HCT116 (cell line): ENCODE measurements around the gene ANAPC1. TPM values are rescaled to one million over a fixed set of nuclear protein-coding genes. Genes with fewer than 3 reads are reported as not detected.
"Not testable (repeated sequence)": the region's sequence is repeated elsewhere in the genome, so short reads cannot be mapped to it uniquely, and the experiment has no call there.

ENCODE experiments used
- ATAC-seq: fragments of 200-7000 bp; cut with Tn5 transposase; 2 replicates; pipeline ENCODE4 v1.9.1; 2020; ENCODE audit warnings: mild to moderate bottlenecking, moderate library complexity
- BruUV-seq: library from RNA; stranded (reverse); fragments of 400-500 nt; replicated peaks from 2 replicates; lab custom pipeline; 2021; lab: Mats Ljungman, UMichigan
- CTCF ChIA-PET: fragments of 300-600 bp; sonication (Branson Sonifier 250); formaldehyde crosslinking; loops from one replicate; lab custom pipeline; 2021; ENCODE audit warnings: antibody characterized with exemption; lab: Charles Lee
- POLR2A ChIA-PET: fragments of 300-600, 350-600 bp; sonication (Branson Sonifier 250); formaldehyde crosslinking; loops from one replicate; lab custom pipeline; 2021; ENCODE audit warnings: antibody characterized with exemption; lab: Charles Lee
- RAD21 ChIA-PET, 2 experiments: fragments of 300-600 bp; sonication (Branson Sonifier 250); formaldehyde crosslinking; loops; one replicate each; lab custom pipeline; 2023; ENCODE audit warnings: low total read pairs in 2 of 2; ENCODE audit not compliant: uncharacterized antibody in 2 of 2, unreplicated experiment in 2 of 2, low non-redundant PET in 1 of 2; lab: Charles Lee
- DNase-seq: peaks from one replicate; pipeline ENCODE4 v3.0.0-alpha.2; 2010; ENCODE audit warnings: low read depth, low spot score
- H2AFZ ChIP-seq: fragments of 200-600 bp; shearing (Covaris generic), sonication (generic); 2 replicates; pipeline ENCODE4 v1.6.1; 2017; ENCODE audit warnings: low read depth, mixed run types, mixed read lengths, antibody characterized with exemption, low read length; ENCODE audit not compliant: poor library complexity, severe bottlenecking
- H3K27ac ChIP-seq: 2 replicates; pipeline ENCODE4 v1.5.1; 2012; ENCODE audit warnings: low read depth, low read length
- H3K27me3 ChIP-seq: fragments of 200-600 bp; sonication (generic); 2 replicates; pipeline ENCODE4 v1.6.1; 2016; ENCODE audit warnings: mixed run types, low read length, mixed read lengths; ENCODE audit not compliant: insufficient read depth
- H3K36me3 ChIP-seq, 2 experiments: fragments of 200-500 bp in 1 of 2; fragments of 200-600 bp in 1 of 2; sonication (Bioruptor generic) in 1 of 2; sonication (generic) in 1 of 2; 2 replicates each; pipeline versions ENCODE4 v1.5.1 to v1.6.1; 2014 to 2016; ENCODE audit warnings: low read length in 2 of 2, inconsistent platforms in 1 of 2, mixed read lengths in 1 of 2, mixed run types in 1 of 2; ENCODE audit not compliant: insufficient read depth in 2 of 2, control insufficient read depth in 1 of 2
- H3K4me1 ChIP-seq, 2 experiments: fragments of 200-600 bp in 1 of 2; sonication (generic) in 1 of 2; 2 replicates each; pipeline versions ENCODE4 v1.5.1 to v1.6.1; 2012 to 2017; ENCODE audit warnings: low read length in 2 of 2, inconsistent platforms in 1 of 2, mild to moderate bottlenecking in 1 of 2, mixed read lengths in 1 of 2, mixed run types in 1 of 2, moderate library complexity in 1 of 2; ENCODE audit not compliant: insufficient read depth in 2 of 2, control insufficient read depth in 1 of 2
- H3K4me2 ChIP-seq: fragments of 200-600 bp; sonication (generic); 2 replicates; pipeline ENCODE4 v1.6.1; 2017; ENCODE audit warnings: mixed run types, low read length, mixed read lengths
- H3K4me3 ChIP-seq, 2 experiments: fragments of 200-600 bp in 1 of 2; sonication (generic) in 1 of 2; replicated peaks in 1 of 2; 2 replicates each; pipeline ENCODE4 v1.5.1; 2011 to 2016; ENCODE audit warnings: low read length in 2 of 2, control low read depth in 1 of 2, low read depth in 1 of 2, mild to moderate bottlenecking in 1 of 2, mixed read lengths in 1 of 2, mixed run types in 1 of 2
- H3K79me2 ChIP-seq: fragments of 200-600 bp; sonication (generic); 2 replicates; pipeline ENCODE4 v1.6.1; 2017; ENCODE audit warnings: mild to moderate bottlenecking, mixed run types, low read length, moderate library complexity, mixed read lengths; ENCODE audit not compliant: insufficient read depth
- H3K9ac ChIP-seq: fragments of 200-600 bp; sonication (generic); 2 replicates; pipeline ENCODE4 v1.6.1; 2016; ENCODE audit warnings: low read length, mixed read lengths
- H3K9me2 ChIP-seq: fragments of 200-600 bp; sonication (generic), shearing (Covaris generic); 2 replicates; pipeline ENCODE4 v1.6.1; 2017; ENCODE audit warnings: mixed run types, mild to moderate bottlenecking, moderate library complexity; ENCODE audit not compliant: insufficient read depth
- H3K9me3 ChIP-seq, 2 experiments: fragments of 200-500 bp in 1 of 2; fragments of 200-600 bp in 1 of 2; sonication (Bioruptor generic) in 1 of 2; sonication (generic) in 1 of 2; 2 replicates each; pipeline ENCODE4 v1.6.1; 2014 to 2017; ENCODE audit warnings: low read length in 2 of 2, mixed read lengths in 2 of 2, inconsistent platforms in 1 of 2, low read depth in 1 of 2, mild to moderate bottlenecking in 1 of 2, mixed run types in 1 of 2, moderate library complexity in 1 of 2; ENCODE audit not compliant: control insufficient read depth in 1 of 2, insufficient read depth in 1 of 2
- H4K20me1 ChIP-seq: fragments of 200-600 bp; sonication (generic), shearing (Covaris generic); 2 replicates; pipeline ENCODE4 v1.6.1; 2017; ENCODE audit warnings: mixed run types, mild to moderate bottlenecking, moderate library complexity; ENCODE audit not compliant: insufficient read depth
- CEBPB ChIP-seq: IDR thresholded peaks from 2 replicates; pipeline ENCODE4 v1.6.1; 2012; ENCODE audit warnings: low read depth
- ELF1 ChIP-seq: IDR thresholded peaks from 2 replicates; pipeline ENCODE4 v1.6.1; 2012; ENCODE audit warnings: low read depth, borderline replicate concordance
- EZH2phosphoT487 ChIP-seq: fragments of 200-600 bp; IDR thresholded peaks from 2 replicates; pipeline ENCODE4 v1.6.1; 2018; ENCODE audit warnings: antibody characterized with exemption, borderline replicate concordance
- POLR2AphosphoS5 ChIP-seq: IDR thresholded peaks from 2 replicates; pipeline ENCODE4 v1.6.1; 2011; ENCODE audit warnings: mild to moderate bottlenecking, low read depth, low read length, moderate library complexity
- RAD21 ChIP-seq: IDR thresholded peaks from 2 replicates; pipeline ENCODE4 v1.6.1; 2012; ENCODE audit warnings: low read depth, mild to moderate bottlenecking
- SP1 ChIP-seq: IDR thresholded peaks from 2 replicates; pipeline ENCODE4 v1.6.1; 2012; ENCODE audit warnings: low read depth
- SRF ChIP-seq: IDR thresholded peaks from 2 replicates; pipeline ENCODE4 v1.6.1; 2012; ENCODE audit warnings: low read depth
- TCF7L2 ChIP-seq: IDR thresholded peaks from 2 replicates; pipeline ENCODE4 v1.7.0; 2011; ENCODE audit warnings: borderline replicate concordance, inconsistent platforms; ENCODE audit not compliant: insufficient read depth, insufficient read length; ENCODE audit errors: extremely low read depth
- YY1 ChIP-seq: IDR thresholded peaks from 2 replicates; pipeline ENCODE4 v1.6.1; 2011; ENCODE audit warnings: low read length, low read depth, moderate library complexity, mild to moderate bottlenecking; ENCODE audit not compliant: insufficient replicate concordance; ENCODE audit errors: extremely low read depth
- intact Hi-C: fragments of 100-400 bp; cut with micrococcal nuclease; formaldehyde crosslinking; loops from 2 replicates; pipeline ENCODE4 v1.10.0; 2022
- total RNA-seq: library from RNA; stranded (reverse); gene quantifications from one replicate; pipeline ENCODE4 v1.2.1, GENCODE V29; 2021; ENCODE audit not compliant: unreplicated experiment
- TF ChIP-seq, protein P1 (sequence below), 3 experiments: fragments of 200-600 bp in 1 of 3; sonication (generic) in 1 of 3; IDR thresholded peaks in 2 of 3; conservative IDR thresholded peaks in 1 of 3; 2 replicates each; pipeline ENCODE4 v1.5.1; 2012 to 2017; ENCODE audit warnings: low read depth in 2 of 3, low read length in 2 of 3, antibody characterized with exemption in 1 of 3, borderline replicate concordance in 1 of 3, control low read depth in 1 of 3, mild to moderate bottlenecking in 1 of 3, mixed read lengths in 1 of 3, mixed run types in 1 of 3, moderate library complexity in 1 of 3; ENCODE audit not compliant: insufficient read depth in 1 of 3
- TF ChIP-seq, protein P2 (sequence below): IDR thresholded peaks from 2 replicates; pipeline ENCODE4 v1.6.1; 2012; ENCODE audit warnings: low read depth

The ANAPC1 gene
- total RNA-seq, 1 experiment from 2014 or later, result 76.5 TPM

DNA sequence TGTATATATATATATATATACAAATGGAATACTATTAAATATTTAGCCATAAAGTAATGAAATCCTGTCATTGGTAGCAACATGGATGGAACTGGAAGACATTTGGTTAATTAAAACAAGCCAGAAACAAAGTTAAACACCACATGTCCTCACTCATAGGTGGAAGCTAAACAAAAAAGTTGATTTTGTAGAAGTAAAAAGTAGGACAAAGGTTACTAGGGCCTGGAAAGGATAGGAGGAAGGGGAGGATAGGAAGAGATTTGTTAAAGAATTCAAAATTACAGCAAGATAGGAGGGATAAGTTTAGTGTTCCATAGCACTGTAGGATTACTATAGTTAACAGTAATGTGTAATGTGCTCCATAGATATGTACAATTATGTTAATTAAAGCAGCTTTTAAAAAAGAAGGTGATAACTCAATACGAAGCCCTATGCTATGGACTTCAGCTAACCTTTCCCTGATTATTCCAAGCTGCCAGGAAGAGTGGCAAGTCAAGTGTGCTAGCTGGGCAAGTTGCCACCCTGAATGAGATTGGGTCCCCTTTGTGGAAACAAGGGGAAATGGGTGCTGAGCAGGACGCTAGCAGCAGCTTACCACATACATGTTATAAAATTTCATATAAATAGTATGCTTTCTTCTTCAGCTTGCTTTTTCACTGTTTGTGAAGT is 26.8 kb upstream of the ANAPC1 start:
- H3K9ac ChIP-seq, result no peak overlapping the region
- no peaks in the 10 kb centered on the region for H3K9me3 ChIP-seq
- no peaks in the 10 kb centered on the region for H3K9me2 ChIP-seq
- no peak overlapping the region for H3K4me3 ChIP-seq
- H2AFZ ChIP-seq, result no peak overlapping the region
- H3K4me1 ChIP-seq, result no peaks in the 10 kb centered on the region
- no peak overlapping the region for H3K27ac ChIP-seq
- ATAC-seq, result no peak
- no peak for TF ChIP-seq YY1
- TF ChIP-seq TCF7L2, result no peak
- no peak for TF ChIP-seq EZH2phosphoT487
- no peak for TF ChIP-seq RAD21
- no peak for TF ChIP-seq ELF1
- no peak for TF ChIP-seq SRF
- TF ChIP-seq SP1, result no peak
- TF ChIP-seq, protein P1, sequence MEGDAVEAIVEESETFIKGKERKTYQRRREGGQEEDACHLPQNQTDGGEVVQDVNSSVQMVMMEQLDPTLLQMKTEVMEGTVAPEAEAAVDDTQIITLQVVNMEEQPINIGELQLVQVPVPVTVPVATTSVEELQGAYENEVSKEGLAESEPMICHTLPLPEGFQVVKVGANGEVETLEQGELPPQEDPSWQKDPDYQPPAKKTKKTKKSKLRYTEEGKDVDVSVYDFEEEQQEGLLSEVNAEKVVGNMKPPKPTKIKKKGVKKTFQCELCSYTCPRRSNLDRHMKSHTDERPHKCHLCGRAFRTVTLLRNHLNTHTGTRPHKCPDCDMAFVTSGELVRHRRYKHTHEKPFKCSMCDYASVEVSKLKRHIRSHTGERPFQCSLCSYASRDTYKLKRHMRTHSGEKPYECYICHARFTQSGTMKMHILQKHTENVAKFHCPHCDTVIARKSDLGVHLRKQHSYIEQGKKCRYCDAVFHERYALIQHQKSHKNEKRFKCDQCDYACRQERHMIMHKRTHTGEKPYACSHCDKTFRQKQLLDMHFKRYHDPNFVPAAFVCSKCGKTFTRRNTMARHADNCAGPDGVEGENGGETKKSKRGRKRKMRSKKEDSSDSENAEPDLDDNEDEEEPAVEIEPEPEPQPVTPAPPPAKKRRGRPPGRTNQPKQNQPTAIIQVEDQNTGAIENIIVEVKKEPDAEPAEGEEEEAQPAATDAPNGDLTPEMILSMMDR (IDR thresholded peaks at IDR 0.05 in 2 of 3, conservative IDR thresholded peaks at IDR 0.05 in 1 of 3; ENCODE audit: borderline replicate concordance in 1 of 3, insufficient read depth in 1 of 3, low read depth in 2 of 3, low read length in 2 of 3), result no peak
- TF ChIP-seq CEBPB, result no peak
- TF ChIP-seq, protein P2, sequence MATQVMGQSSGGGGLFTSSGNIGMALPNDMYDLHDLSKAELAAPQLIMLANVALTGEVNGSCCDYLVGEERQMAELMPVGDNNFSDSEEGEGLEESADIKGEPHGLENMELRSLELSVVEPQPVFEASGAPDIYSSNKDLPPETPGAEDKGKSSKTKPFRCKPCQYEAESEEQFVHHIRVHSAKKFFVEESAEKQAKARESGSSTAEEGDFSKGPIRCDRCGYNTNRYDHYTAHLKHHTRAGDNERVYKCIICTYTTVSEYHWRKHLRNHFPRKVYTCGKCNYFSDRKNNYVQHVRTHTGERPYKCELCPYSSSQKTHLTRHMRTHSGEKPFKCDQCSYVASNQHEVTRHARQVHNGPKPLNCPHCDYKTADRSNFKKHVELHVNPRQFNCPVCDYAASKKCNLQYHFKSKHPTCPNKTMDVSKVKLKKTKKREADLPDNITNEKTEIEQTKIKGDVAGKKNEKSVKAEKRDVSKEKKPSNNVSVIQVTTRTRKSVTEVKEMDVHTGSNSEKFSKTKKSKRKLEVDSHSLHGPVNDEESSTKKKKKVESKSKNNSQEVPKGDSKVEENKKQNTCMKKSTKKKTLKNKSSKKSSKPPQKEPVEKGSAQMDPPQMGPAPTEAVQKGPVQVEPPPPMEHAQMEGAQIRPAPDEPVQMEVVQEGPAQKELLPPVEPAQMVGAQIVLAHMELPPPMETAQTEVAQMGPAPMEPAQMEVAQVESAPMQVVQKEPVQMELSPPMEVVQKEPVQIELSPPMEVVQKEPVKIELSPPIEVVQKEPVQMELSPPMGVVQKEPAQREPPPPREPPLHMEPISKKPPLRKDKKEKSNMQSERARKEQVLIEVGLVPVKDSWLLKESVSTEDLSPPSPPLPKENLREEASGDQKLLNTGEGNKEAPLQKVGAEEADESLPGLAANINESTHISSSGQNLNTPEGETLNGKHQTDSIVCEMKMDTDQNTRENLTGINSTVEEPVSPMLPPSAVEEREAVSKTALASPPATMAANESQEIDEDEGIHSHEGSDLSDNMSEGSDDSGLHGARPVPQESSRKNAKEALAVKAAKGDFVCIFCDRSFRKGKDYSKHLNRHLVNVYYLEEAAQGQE, result no peak
- TF ChIP-seq POLR2AphosphoS5, result no peak
- ChIA-PET POLR2A (no interaction called here), CTCF (no interaction called here), RAD21 (no interaction called here)
- DNase-seq, result no peak
- intact Hi-C loops, result no loop called here
- no peaks in the 10 kb centered on the region for H3K27me3 ChIP-seq
- no TSS peak for BruUV-seq
- H3K79me2 ChIP-seq, result no peaks in the 10 kb centered on the region
- H3K4me2 ChIP-seq, result no peak overlapping the region
- H4K20me1 ChIP-seq, result no peaks in the 10 kb centered on the region
- H3K36me3 ChIP-seq, result no peaks in the 10 kb centered on the region

DNA sequence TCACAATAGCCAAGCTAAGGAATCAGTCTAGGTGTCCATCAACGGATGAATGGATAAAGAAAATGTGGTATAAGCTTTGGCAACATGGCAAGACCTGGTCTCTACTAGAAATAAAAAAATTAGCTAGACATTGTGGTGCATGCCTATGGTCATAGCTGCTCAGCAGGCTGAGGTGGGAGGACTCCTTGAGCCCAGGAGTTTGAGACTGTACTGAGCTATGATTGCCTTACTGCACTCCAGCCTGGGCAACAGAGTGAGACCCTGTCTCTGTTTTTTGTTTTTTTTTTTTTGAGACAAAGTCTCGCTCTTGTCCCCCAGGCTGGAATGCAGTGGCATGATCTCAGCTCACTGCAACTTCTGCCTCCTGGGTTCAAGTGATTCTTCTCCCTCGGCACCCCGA is 26.0 kb upstream of the ANAPC1 start:
- POLR2A ChIA-PET, result not testable (repeated sequence)

More for the DNA sequence above, 26.0 kb upstream of the ANAPC1 start:
- BruUV-seq, H3K9ac ChIP-seq, CTCF ChIA-PET, H3K4me1 ChIP-seq, H3K4me2 ChIP-seq, H2AFZ ChIP-seq, H3K9me2 ChIP-seq, H3K27ac ChIP-seq, RAD21 ChIA-PET, H3K36me3 ChIP-seq, H3K79me2 ChIP-seq, H3K4me3 ChIP-seq, H3K27me3 ChIP-seq, DNase-seq, H3K9me3 ChIP-seq, intact Hi-C loops, ATAC-seq, H4K20me1 ChIP-seq: not testable (repeated sequence)
